Caco-2 (cell line): ENCODE results near the gene TMEM181. TPM values are rescaled to one million over a fixed set of nuclear protein-coding genes. Genes with fewer than 3 reads are reported as not detected.

ENCODE experiments used
- BruUV-seq: library from RNA; stranded (reverse); fragments of 400-500 nt; replicated peaks from 2 replicates; lab custom pipeline; 2021; lab: Mats Ljungman, UMichigan
- CTCF ChIA-PET: fragments of 300-600 bp; sonication (Branson Sonifier 250); formaldehyde crosslinking; loops from one replicate; lab custom pipeline; 2022; ENCODE audit warnings: antibody characterized with exemption; lab: Charles Lee
- POLR2A ChIA-PET: fragments of 300-600 bp; sonication (Branson Sonifier 250); formaldehyde crosslinking; loops from one replicate; lab custom pipeline; 2022; ENCODE audit warnings: antibody characterized with exemption; lab: Charles Lee
- DNase-seq, 2 experiments: peaks; one replicate each; pipeline versions ENCODE4 v3.0.0 to v3.0.0-alpha.2; 2020 to 2022
- H3K27me3 ChIP-seq: replicated peaks from 2 replicates; pipeline ENCODE4 v1.6.0; 2011; ENCODE audit warnings: low read length; ENCODE audit not compliant: control insufficient read depth, insufficient read depth
- H3K36me3 ChIP-seq: 2 replicates; pipeline ENCODE4 v1.5.1; 2011; ENCODE audit warnings: low read length; ENCODE audit not compliant: control insufficient read depth, insufficient read depth
- H3K4me1 ChIP-seq: fragments of 250-450 bp; sonication (Bioruptor Pico); 2 replicates; pipeline ENCODE4 v1.5.1; 2020; ENCODE audit warnings: mild to moderate bottlenecking
- H3K4me3 ChIP-seq: 2 replicates; pipeline ENCODE4 v1.5.1; 2011; ENCODE audit warnings: low read depth, mild to moderate bottlenecking, control low read depth, low read length
- H3K9me3 ChIP-seq: fragments of 250-450 bp; sonication (Bioruptor Pico); 2 replicates; pipeline ENCODE4 v1.5.1; 2020; ENCODE audit warnings: mild to moderate bottlenecking, moderate library complexity
- H3K27ac Mint-ChIP-seq: one replicate; pipeline ENCODE4 v1.8.0; 2022; ENCODE audit warnings: mixed read lengths; ENCODE audit not compliant: unreplicated experiment
- H3K27me3 Mint-ChIP-seq: one replicate; pipeline ENCODE4 v1.8.0; 2022; ENCODE audit warnings: mixed read lengths; ENCODE audit not compliant: insufficient read depth, unreplicated experiment
- H3K36me3 Mint-ChIP-seq: one replicate; pipeline ENCODE4 v1.8.0; 2022; ENCODE audit warnings: mild to moderate bottlenecking, mixed read lengths; ENCODE audit not compliant: insufficient read depth, unreplicated experiment
- H3K4me1 Mint-ChIP-seq: one replicate; pipeline ENCODE4 v1.8.0; 2022; ENCODE audit warnings: low read depth, mixed read lengths; ENCODE audit not compliant: unreplicated experiment
- H3K4me3 Mint-ChIP-seq: one replicate; pipeline ENCODE4 v1.8.0; 2022; ENCODE audit warnings: mild to moderate bottlenecking, moderate library complexity, mixed read lengths; ENCODE audit not compliant: unreplicated experiment
- H3K9me3 Mint-ChIP-seq: one replicate; pipeline ENCODE4 v1.8.0; 2022; ENCODE audit warnings: mixed read lengths; ENCODE audit not compliant: unreplicated experiment
- intact Hi-C: fragments of 100-400 bp; cut with micrococcal nuclease; formaldehyde crosslinking; loops from one replicate; pipeline ENCODE4 v1.10.0; 2022; ENCODE audit not compliant: unreplicated experiment
- total RNA-seq: library from RNA; stranded (reverse); gene quantifications from 2 replicates; pipeline ENCODE4 v1.2.3, GENCODE V29; 2022
- TF ChIP-seq, protein P1 (sequence below), 2 experiments: fragments of 200-600 bp in 1 of 2; IDR thresholded peaks; 1 replicate in 1 of 2; 2 replicates in 1 of 2; pipeline versions ENCODE4 v1.5.1 to v1.8.0; 2011 to 2022; ENCODE audit warnings: antibody characterized with exemption in 1 of 2, control low read depth in 1 of 2, inconsistent platforms in 1 of 2, low read depth in 1 of 2, low read length in 1 of 2, mild to moderate bottlenecking in 1 of 2, moderate library complexity in 1 of 2; ENCODE audit not compliant: insufficient read depth in 1 of 2, severe bottlenecking in 1 of 2, unreplicated experiment in 1 of 2

TMEM181 gene
- total RNA-seq, 1 experiment from 2014 or later: 26.7 TPM

DNA sequence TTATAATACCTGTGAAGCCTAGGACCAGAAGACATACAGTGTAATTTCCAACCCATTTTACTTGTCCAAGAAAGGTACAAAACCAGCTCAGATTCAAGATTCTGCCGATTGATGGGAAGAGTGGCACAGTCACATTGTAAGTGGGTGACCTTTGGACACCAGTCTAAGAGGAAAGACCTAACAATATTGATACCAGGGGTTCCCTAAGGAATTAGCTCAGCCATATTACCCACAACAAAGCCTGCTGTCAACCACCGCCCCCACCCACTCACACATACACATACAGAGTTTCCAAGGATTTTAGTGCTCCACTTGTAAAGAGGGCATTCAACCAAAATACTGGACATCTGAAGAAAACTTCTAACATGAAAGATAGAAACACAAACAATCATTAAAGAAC is 27.9 kb upstream of the TMEM181 start:
- ChIA-PET CTCF (no interaction called here), POLR2A (no interaction called here)
- H3K27ac Mint-ChIP-seq: no peak overlapping the region
- Histone ChIP-seq H3K4me1 (no peaks in the 10 kb centered on the region), H3K9me3 (peaks cover 10% of the 10 kb centered on the region; the same call in 1 of the 2 replicates), H3K27me3 (no peaks in the 10 kb centered on the region), H3K4me3 (no peak overlapping the region), H3K36me3 (no peaks in the 10 kb centered on the region)
- BruUV-seq: no TSS peak
- H3K36me3 Mint-ChIP-seq: no peaks in the 10 kb centered on the region
- H3K9me3 Mint-ChIP-seq: peaks cover 13% of the 10 kb centered on the region
- no peaks in the 10 kb centered on the region for H3K4me1 Mint-ChIP-seq
- no peak for DNase-seq
- H3K4me3 Mint-ChIP-seq: no peak overlapping the region
- TF ChIP-seq, protein P1, sequence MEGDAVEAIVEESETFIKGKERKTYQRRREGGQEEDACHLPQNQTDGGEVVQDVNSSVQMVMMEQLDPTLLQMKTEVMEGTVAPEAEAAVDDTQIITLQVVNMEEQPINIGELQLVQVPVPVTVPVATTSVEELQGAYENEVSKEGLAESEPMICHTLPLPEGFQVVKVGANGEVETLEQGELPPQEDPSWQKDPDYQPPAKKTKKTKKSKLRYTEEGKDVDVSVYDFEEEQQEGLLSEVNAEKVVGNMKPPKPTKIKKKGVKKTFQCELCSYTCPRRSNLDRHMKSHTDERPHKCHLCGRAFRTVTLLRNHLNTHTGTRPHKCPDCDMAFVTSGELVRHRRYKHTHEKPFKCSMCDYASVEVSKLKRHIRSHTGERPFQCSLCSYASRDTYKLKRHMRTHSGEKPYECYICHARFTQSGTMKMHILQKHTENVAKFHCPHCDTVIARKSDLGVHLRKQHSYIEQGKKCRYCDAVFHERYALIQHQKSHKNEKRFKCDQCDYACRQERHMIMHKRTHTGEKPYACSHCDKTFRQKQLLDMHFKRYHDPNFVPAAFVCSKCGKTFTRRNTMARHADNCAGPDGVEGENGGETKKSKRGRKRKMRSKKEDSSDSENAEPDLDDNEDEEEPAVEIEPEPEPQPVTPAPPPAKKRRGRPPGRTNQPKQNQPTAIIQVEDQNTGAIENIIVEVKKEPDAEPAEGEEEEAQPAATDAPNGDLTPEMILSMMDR (IDR thresholded peaks at IDR 0.05; ENCODE audit: insufficient read depth in 1 of 2, low read depth in 1 of 2, low read length in 1 of 2, severe bottlenecking in 1 of 2, unreplicated experiment in 1 of 2): no peak
- peaks cover 15% of the 10 kb centered on the region for H3K27me3 Mint-ChIP-seq
- intact Hi-C loops: no loop called here

DNA sequence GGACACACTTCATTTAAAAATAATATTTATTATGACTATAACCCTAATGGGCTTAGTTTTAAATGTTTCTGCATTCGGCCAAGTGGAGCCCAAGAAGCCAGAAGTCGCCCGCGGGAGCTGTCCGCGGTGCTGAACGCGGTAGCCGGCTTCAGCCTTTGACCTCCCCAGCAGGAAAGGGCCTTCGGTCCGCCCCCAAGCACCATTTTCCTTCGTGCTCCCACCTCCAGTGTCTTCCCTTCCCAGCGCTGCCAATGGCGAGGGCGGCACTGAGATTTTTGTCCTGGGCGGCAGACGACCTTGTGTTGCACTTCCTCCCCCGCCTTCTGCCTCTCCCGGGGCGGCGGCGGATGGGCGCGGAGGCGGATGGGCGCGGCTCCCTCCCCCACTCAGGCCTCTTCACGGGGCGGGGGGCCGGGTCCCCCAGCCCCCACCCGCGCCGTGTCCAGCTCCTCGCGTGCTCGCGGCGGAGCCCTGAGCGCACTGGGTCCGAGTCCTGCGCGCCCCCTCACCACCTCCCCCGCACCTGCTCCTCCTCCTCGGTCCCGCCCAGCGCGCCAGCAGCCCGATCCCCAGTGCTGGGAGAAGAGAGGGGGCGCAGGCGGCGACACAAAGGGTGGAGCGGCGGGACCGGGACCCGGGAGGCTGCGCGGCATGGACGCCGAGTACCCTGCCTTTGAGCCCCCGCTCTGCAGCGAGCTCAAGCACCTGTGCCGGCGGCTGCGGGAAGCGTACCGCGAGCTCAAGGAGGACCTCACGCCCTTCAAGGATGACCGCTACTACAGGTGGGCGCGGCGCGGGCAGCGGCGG is 23.6 kb upstream of the TMEM181 start:
- Mint-ChIP-seq H3K36me3 (no peaks in the 10 kb centered on the region), H3K27me3 (peaks cover 6% of the 10 kb centered on the region), H3K9me3 (no peaks in the 10 kb centered on the region), H3K4me1 (no peaks in the 10 kb centered on the region), H3K27ac (no peak overlapping the region), H3K4me3 (peak overlapping the region; percentile 67)
- H3K27me3 ChIP-seq: no peaks in the 10 kb centered on the region
- peak overlapping the region; percentile 88 for H3K4me3 ChIP-seq
- DNase-seq: peak; percentile 85 to 90
- ChIA-PET CTCF (interaction anchor here (0.6 kb wide), 1 partner anchor 16 kb away, joined by 3 read pairs; no protein-coding TSS in a partner anchor), POLR2A (interaction anchor here (1.0 kb wide), 1 partner anchor 158 kb away, joined by 3 read pairs; no protein-coding TSS in a partner anchor)
- no TSS peak for BruUV-seq
- TF ChIP-seq, protein P1 (IDR thresholded peaks at IDR 0.05; ENCODE audit: insufficient read depth in 1 of 2, low read depth in 1 of 2, low read length in 1 of 2, severe bottlenecking in 1 of 2, unreplicated experiment in 1 of 2): no peak
- no peaks in the 10 kb centered on the region for H3K4me1 ChIP-seq
- intact Hi-C loops: loop anchor here (1.0 to 2.0 kb wide), 2 partner anchors 73 to 315 kb away; no protein-coding TSS in a partner anchor
- no peaks in the 10 kb centered on the region for H3K9me3 ChIP-seq
- no peaks in the 10 kb centered on the region for H3K36me3 ChIP-seq

DNA sequence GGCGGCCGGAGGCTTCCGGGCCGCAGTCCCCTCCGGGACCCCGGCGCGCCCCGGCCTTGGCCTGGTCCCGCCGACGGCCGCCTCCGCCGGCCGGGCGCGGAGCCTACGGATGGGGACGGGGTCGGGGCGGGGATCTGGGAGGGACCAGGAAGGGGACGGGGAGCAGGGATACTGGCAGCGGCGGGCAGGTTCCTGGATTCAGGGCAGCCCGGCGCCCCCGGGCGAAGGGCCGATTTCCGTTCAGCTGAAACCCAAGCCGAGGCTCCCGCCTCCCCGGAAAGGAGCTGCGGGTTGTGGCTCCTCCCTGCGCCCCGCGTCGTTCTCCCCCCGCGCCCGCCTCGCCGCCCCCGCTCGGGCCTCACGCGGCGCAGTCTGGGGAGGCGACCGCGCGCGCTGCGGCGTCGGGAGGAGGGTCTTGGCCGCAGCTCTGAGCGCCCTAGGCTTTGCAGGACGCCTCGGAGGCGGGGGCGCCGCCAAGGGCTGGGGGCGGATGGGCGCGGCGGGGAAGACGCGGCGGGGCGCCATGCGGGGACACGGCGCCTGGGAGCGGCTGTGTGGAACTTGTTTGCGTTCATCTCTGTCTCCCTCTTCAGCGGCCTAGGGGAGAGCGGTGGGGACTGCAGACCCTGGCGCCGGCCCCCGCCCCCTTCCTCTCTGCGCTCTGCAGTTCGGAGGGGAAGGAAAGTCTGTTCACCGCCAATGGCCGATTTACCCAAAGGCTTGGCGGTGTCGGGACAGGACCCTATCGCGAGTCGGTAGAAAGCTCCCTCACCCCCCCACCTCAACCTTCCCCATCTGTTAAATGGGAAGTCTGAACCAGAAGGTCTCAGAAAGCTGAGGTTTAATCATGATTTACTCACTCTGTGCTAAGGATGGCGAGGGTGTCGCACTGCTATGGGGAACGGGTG is 22.7 kb upstream of the TMEM181 start:
- Mint-ChIP-seq H3K9me3 (no peaks in the 10 kb centered on the region), H3K36me3 (no peaks in the 10 kb centered on the region), H3K27me3 (peaks cover 6% of the 10 kb centered on the region), H3K4me1 (no peaks in the 10 kb centered on the region), H3K27ac (no peak overlapping the region), H3K4me3 (peak overlapping the region; percentile 67)
- no peaks in the 10 kb centered on the region for H3K36me3 ChIP-seq
- peak; percentile 52 to 63 for DNase-seq
- CTCF ChIA-PET: interaction anchor here (0.6 kb wide), 1 partner anchor 17 kb away, joined by 3 read pairs; no protein-coding TSS in a partner anchor
- H3K4me1 ChIP-seq: no peaks in the 10 kb centered on the region
- TF ChIP-seq, protein P1 (IDR thresholded peaks at IDR 0.05; ENCODE audit: insufficient read depth in 1 of 2, low read depth in 1 of 2, low read length in 1 of 2, severe bottlenecking in 1 of 2, unreplicated experiment in 1 of 2): no peak
- H3K27me3 ChIP-seq: no peaks in the 10 kb centered on the region
- peak overlapping the region; percentile 88 for H3K4me3 ChIP-seq
- POLR2A ChIA-PET: interaction anchor here (1.0 kb wide), 1 partner anchor 159 kb away, joined by 3 read pairs; no protein-coding TSS in a partner anchor
- no TSS peak for BruUV-seq
- intact Hi-C loops: loop anchor here (1.0 to 2.0 kb wide), 2 partner anchors 72 to 316 kb away; no protein-coding TSS in a partner anchor
- no peaks in the 10 kb centered on the region for H3K9me3 ChIP-seq
